ENCODE data around the gene GPX4. TPM values are rescaled to one million over a fixed set of nuclear protein-coding genes. Genes with fewer than 3 reads are reported as not detected.
"Not testable (repeated sequence)": the region's sequence is repeated elsewhere in the genome, so short reads cannot be mapped to it uniquely, and the experiment has no call there.

Gene GPX4
- total and polyA plus RNA-seq, 12 donors = 244 to 487 (median 316) TPM

DNA sequence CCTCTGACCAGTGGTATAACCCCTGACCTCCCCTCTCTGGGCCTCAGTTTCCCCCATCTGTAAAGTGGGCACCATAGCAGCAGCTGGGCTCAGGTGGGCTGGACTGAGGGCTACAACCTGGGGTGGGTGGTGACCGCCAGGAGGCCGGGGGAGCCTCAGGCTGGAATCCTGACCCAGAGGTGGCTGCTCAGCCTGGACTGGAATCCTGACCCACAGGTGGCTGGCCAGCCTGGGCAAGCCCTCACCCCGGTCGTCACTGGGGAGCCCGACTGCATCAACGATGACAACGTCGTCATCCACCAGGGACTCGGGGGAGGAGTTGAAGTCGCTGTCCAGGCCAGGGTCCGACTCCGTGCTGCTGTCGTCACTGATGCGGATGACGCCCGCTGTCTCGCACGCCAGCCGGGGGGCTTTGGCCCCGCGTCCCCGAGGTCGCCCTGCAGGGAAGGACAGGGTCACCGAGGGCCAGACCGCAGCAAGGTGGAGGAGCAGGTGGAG lies 10.2 kb downstream of the GPX4 start:
- Histone ChIP-seq H3K27me3 (no peaks in the 10 kb centered on the region), H3K4me3 (peak overlapping the region in 1 of 10 donors; percentile 40), H3K4me1 (peaks cover 12 to 31% (median 19%) of the 10 kb centered on the region in 9 donors), H3K36me3 (peaks cover 0 to 99% (median 22%) of the 10 kb centered on the region in 9 donors), H3K9me3 (no peaks in the 10 kb centered on the region), H3K27ac (peak overlapping the region in 9 of 10 donors; percentile 40 to 79 (median 71))
- TF ChIP-seq, protein P1, sequence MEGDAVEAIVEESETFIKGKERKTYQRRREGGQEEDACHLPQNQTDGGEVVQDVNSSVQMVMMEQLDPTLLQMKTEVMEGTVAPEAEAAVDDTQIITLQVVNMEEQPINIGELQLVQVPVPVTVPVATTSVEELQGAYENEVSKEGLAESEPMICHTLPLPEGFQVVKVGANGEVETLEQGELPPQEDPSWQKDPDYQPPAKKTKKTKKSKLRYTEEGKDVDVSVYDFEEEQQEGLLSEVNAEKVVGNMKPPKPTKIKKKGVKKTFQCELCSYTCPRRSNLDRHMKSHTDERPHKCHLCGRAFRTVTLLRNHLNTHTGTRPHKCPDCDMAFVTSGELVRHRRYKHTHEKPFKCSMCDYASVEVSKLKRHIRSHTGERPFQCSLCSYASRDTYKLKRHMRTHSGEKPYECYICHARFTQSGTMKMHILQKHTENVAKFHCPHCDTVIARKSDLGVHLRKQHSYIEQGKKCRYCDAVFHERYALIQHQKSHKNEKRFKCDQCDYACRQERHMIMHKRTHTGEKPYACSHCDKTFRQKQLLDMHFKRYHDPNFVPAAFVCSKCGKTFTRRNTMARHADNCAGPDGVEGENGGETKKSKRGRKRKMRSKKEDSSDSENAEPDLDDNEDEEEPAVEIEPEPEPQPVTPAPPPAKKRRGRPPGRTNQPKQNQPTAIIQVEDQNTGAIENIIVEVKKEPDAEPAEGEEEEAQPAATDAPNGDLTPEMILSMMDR (IDR thresholded peaks at IDR 0.05) = no peak
- 93% methylated on average over 25 of the region's 25 CpGs for WGBS, 2 donors
- intact Hi-C loops (cut with DNase I) = loop anchor here in 9 of 10 donors (1.0 to 5.0 kb wide), 3 partner anchors 58 to 126 kb away; partner anchors contain the start of gene SBNO2 (in 1 of the 9)
- ATAC-seq (peak in 2 of 8 donors; percentile 0), DNase-seq (no peak)

DNA sequence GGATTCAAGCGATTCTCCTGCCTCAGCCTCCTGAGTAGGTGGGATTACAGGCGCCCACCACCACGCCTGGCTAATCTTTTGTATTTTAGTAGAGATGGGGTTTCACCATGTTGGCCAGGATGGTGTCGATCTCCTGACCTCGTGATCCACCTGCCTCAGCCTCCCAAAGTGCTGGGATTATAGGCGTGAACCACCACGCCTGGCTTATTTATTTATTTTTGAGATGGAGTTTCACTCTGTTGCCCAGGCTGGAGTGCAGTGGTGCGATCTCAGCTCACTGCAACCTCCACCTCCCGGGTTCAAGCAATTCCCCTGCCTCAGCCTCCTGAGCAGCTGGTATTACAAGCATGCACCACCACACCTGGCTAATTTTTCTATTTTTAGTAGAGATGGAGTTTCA lies 10.9 kb downstream of the GPX4 start:
- intact Hi-C loops (cut with DNase I) = loop anchor here in 9 of 10 donors (5.0 kb wide), 2 partner anchors 58 to 78 kb away; partner anchors contain the start of gene SBNO2 (in 1 of the 9)
- not testable (repeated sequence) for H3K27me3 ChIP-seq, H3K4me3 ChIP-seq, DNase-seq, H3K27ac ChIP-seq, ATAC-seq, H3K9me3 ChIP-seq
- Histone ChIP-seq H3K4me1 (peaks cover 12 to 31% (median 19%) of the 10 kb centered on the region in 9 donors), H3K36me3 (peaks cover 0 to 99% (median 24%) of the 10 kb centered on the region in 9 donors)
- 95 to 97% methylated on average over 9 of the region's 9 CpGs for WGBS, 2 donors

DNA sequence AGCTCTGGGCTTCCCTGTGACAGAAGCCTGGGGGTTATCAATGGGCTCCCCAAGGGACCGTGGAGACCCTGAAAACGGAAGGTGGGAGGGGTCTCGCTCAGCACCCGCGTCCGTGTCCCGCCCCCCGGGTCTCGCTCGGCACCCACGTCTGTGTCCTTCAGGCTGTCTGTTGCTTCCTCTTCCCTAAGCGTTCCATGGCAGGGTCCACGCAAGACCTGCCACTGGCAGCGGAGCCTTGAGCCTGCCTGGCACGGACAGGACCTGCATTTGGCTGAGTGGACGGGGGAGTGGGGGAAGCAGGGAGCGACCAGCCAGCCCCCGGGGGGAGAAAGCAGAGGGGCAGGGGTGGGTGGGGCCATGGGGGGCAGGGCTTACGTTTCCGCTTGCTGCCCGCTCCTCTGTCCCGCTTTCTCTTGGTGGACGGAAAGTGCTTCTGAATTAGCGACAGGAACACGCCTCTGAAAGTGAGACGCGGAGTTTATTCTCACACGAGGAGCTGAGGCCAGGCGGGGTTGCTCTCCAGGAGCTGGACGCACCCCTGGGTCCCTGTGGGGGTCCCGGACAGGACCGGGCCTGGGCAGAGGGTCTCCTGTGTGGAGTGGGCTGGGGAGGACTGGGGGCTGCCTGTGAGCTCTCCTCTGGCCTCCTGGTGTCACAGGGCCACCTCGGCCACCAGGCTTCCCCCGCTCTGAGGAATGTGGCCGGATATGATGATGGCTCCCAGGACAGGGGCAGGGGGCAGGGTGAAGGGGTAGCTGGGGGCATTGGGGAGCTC lies 12.0 kb downstream of the GPX4 start:
- Histone ChIP-seq H3K4me3 (no peak overlapping the region), H3K27ac (no peak overlapping the region), H3K27me3 (no peaks in the 10 kb centered on the region), H3K36me3 (peaks cover 9 to 99% (median 27%) of the 10 kb centered on the region in 9 donors), H3K4me1 (peaks cover 12 to 31% (median 19%) of the 10 kb centered on the region in 9 donors), H3K9me3 (no peaks in the 10 kb centered on the region)
- DNase-seq (no peak), ATAC-seq (no peak)
- TF ChIP-seq, protein P1 (IDR thresholded peaks at IDR 0.05) = no peak
- intact Hi-C loops (cut with DNase I) = no loop called here
- WGBS, 2 donors = 91 to 92% methylated on average over 35 of the region's 35 CpGs

DNA sequence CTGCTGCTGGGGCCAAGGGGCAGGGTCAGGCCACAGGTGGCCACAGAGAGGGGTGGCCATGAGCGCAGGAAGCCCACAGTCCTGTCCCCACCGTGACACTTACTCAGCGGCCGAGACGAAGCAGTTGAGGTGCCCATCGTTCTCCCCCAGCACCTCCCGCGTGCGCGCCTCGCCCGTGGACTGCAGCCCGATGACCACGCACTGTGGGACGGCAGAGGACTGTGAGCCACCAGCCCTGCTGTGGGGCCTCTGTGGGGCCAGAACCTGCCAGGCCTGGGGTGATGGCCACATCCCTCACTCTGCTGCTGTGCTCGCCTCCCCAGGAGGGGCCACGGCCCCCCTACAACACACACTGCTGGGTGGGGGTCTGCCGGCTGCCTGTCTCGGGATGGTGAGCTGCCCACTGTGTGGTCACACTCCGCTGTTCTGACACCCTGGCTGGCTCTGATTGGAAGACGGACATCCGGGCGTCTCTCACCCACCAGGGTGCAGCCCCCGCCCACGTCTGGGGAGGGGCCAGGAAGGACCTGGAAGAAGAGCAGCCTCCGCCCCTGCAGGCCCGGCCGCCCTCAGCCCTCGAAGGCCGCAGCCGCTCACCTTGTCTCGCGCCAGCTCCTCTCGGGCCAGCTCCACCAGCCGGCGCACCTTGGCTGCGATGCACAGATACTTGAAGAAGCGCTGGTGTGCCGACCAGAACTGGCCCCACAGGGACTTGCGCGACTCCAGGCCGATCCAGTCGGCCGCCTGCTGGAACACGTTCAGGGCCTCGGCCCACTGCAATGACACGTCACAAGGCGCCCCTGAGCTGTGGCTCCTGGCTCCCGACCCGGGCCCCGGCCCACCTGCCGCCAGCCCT lies 13.2 kb downstream of the GPX4 start:
- peaks cover 12 to 23% (median 19%) of the 10 kb centered on the region in 9 donors for H3K4me1 ChIP-seq
- intact Hi-C loops (cut with DNase I) = no loop called here
- peaks cover 9 to 100% (median 30%) of the 10 kb centered on the region in 9 donors for H3K36me3 ChIP-seq
- H3K27me3 ChIP-seq = no peaks in the 10 kb centered on the region
- TF ChIP-seq, protein P1 (IDR thresholded peaks at IDR 0.05) = no peak
- 93 to 94% methylated on average over 52 of the region's 52 CpGs for WGBS, 2 donors
- H3K27ac ChIP-seq = no peak overlapping the region
- ATAC-seq (no peak), DNase-seq (no peak)
- H3K4me3 ChIP-seq = no peak overlapping the region
- no peaks in the 10 kb centered on the region for H3K9me3 ChIP-seq

Data from heart right ventricle (tissue), 16 donors.